Measurements from ENCODE around the gene PDCD11.
"Not testable (repeated sequence)": the region's sequence is repeated elsewhere in the genome, so short reads cannot be mapped to it uniquely, and the experiment has no call there.

PDCD11 gene, protein sequence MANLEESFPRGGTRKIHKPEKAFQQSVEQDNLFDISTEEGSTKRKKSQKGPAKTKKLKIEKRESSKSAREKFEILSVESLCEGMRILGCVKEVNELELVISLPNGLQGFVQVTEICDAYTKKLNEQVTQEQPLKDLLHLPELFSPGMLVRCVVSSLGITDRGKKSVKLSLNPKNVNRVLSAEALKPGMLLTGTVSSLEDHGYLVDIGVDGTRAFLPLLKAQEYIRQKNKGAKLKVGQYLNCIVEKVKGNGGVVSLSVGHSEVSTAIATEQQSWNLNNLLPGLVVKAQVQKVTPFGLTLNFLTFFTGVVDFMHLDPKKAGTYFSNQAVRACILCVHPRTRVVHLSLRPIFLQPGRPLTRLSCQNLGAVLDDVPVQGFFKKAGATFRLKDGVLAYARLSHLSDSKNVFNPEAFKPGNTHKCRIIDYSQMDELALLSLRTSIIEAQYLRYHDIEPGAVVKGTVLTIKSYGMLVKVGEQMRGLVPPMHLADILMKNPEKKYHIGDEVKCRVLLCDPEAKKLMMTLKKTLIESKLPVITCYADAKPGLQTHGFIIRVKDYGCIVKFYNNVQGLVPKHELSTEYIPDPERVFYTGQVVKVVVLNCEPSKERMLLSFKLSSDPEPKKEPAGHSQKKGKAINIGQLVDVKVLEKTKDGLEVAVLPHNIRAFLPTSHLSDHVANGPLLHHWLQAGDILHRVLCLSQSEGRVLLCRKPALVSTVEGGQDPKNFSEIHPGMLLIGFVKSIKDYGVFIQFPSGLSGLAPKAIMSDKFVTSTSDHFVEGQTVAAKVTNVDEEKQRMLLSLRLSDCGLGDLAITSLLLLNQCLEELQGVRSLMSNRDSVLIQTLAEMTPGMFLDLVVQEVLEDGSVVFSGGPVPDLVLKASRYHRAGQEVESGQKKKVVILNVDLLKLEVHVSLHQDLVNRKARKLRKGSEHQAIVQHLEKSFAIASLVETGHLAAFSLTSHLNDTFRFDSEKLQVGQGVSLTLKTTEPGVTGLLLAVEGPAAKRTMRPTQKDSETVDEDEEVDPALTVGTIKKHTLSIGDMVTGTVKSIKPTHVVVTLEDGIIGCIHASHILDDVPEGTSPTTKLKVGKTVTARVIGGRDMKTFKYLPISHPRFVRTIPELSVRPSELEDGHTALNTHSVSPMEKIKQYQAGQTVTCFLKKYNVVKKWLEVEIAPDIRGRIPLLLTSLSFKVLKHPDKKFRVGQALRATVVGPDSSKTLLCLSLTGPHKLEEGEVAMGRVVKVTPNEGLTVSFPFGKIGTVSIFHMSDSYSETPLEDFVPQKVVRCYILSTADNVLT (N-terminal part only)

DNA sequence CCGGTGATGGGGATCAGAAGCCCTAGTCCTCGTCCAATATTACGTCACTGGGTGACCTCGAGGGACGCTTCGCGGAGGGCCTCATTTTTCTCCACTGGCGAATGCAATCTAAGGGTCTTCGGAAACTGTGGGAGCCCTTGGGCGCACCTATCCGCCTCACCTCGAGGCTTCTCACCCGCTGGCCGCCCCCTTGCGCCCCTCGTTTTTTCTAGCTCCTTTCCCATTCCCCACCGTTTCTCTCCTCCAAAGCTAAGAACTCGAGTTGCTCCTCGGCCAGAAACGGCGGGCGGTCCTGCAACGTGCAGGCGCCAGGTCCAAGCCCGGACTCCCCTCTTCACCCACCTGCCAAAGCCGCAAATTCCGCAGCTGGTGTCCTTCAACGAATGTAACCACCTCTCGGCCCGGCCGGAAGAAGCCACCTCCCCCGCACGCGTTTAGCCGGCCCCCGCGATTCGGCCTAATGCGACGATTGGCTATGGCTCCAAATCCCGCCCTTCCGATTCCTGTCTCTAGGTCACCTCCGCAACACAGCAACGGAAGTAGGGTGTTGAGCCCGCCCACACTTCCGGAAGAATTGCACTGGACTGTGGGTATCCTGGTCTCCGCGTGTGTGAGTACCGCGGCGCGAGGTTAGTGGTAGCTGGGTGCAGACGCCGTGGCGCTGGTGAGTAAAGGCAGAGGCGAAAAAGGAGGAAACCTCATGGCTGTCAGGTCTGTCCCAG, at the start of gene PDCD11, which contains the start of gene ATP5MK:
TSS of gene PDCD11 (plus strand) at position 560 of the 722 bp plus-strand sequence. CDS start 1,801 bp downstream, outside the sequence.
TSS of gene ATP5MK (minus strand) at position 409 of the 722 bp plus-strand sequence. CDS start 4,018 bp downstream, outside the sequence.
- peak; percentile 99 for DNase-seq

- DNase-seq: no peak
Observed at GRCh38 chr10:103350175-103350516, 46.3 kb upstream of the PDCD11 start.

DNA sequence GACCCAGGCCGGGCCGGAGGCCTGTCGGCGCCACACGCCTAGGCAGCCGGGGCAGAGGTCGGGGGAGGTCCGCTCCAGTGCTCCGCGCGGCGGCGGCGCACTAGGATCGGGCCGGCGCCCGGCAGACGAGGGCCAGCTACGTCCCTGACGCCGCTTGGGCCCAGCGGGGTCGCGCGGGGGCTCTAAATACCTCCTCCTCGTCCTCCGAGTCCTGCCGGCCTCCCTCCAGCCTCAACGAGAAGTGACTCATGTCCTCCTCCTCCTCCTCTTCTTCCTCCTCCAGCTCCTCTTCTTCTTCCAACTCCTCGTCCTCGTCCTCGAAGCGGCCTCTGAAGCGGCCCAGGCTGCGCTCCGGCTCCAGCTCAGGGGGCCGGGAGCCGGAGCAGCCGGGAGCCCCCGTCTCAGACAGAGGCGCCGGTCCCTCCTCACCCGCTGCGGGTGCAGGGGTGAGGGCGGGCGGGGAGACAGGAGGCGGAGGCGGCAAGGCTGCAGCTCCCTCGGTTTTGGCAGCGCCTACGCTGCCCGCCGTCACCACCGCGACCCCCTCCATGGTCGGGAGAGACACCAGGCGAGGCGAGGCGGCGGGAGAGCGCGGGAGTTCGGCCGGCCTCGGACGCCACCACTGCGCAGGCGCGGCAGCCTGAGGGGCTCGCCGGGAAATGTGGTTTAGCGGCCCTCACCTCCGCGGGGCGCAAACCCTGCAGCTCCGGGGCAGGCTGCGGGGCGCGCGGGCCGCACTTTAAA, 45.7 kb upstream of the PDCD11 start, which contains the start of gene PCGF6:
TSS of gene PCGF6 (minus strand) at position 624 of the 744 bp plus-strand sequence. CDS start at position 550, 74 bp downstream.
- DNase-seq: peak; percentile 85

- DNase-seq: no peak
Observed at GRCh38 chr10:103353281-103353680, 43.1 kb upstream of the PDCD11 start.

GRCh38 chr10:103354567-103354966, 41.9 kb upstream of the PDCD11 start:
- DNase-seq: not testable (repeated sequence)

- DNase-seq: no peak
Observed at GRCh38 chr10:103355906-103356599, 40.4 kb upstream of the PDCD11 start.

DNA sequence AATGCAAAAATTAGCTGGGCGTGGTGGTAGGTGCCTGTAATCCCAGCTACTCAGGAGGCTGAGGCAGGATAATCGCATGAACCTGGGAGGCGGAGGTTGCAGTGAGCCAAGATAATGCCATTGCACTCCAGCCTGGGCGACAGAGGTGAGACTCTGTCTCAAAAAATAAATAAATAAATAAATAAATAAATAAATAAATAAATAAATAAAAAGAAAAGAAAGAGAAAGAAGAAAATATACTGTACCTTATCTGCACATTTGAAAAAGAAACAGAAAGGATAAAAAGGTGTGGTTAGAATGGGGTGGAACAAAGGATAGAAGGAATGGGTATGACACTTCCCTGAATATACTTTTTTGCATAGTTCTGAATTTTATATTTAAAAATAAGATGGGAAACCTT, 36.9 kb upstream of the PDCD11 start:
- DNase-seq: not testable (repeated sequence)

GRCh38 chr10:103360791-103361190, 35.6 kb upstream of the PDCD11 start:
- peak; percentile 6 for DNase-seq

- peak; percentile 7 for DNase-seq
Observed at GRCh38 chr10:103367379-103367781, 29.0 kb upstream of the PDCD11 start.

- DNase-seq: peak; percentile 96
Observed at GRCh38 chr10:103367782-103368518, 28.5 kb upstream of the PDCD11 start, which contains the start of gene TAF5. TSS of gene TAF5 (plus strand) at chr10:103367976. CDS start at chr10:103367990, 14 bp downstream.

- no peak for DNase-seq
Observed at GRCh38 chr10:103373544-103373943, 22.9 kb upstream of the PDCD11 start.

DNA sequence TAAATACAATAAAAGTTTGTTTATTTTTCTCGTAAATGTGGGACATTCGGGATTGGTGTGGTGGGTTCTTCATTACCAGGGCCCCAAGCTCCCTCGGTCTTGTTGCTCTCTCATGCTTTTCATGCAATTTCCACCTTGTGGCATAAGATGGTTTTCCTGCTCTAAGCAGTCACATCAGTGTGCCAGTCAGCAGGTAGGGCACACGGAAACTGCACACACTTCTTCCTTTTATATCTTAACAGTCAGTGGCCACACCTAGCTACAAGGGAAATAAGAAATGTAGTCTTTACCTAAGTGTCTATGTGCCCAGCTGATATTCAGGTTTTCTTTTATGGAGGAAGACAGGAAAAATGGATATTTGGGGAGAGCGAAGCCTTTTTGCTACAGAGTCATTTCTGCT, 22.2 kb upstream of the PDCD11 start:
- DNase-seq: no peak

- DNase-seq: no peak
Observed at GRCh38 chr10:103382769-103383168, 13.7 kb upstream of the PDCD11 start.

- DNase-seq: no peak
Observed at GRCh38 chr10:103394180-103394579, 2.2 kb upstream of the PDCD11 start.

- no peak for DNase-seq
Observed at GRCh38 chr10:103395754-103396066, 716 bp upstream of the PDCD11 start.

DNA sequence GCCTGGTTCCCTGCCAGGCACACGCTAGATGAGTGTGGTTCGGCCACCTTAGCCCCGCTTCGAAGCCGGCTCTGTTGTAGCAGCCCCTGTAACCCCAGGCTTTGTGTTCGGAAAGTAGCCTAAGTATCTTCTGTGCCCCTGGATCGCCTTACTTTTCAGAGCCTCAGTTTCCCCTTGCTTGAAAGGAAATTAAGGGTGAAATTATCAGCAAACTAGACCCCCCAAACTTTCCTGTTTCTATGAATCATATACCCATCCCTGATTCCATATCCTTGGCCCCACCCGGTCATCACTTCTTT, 312 bp downstream of the PDCD11 start:
- no peak for DNase-seq

DNA sequence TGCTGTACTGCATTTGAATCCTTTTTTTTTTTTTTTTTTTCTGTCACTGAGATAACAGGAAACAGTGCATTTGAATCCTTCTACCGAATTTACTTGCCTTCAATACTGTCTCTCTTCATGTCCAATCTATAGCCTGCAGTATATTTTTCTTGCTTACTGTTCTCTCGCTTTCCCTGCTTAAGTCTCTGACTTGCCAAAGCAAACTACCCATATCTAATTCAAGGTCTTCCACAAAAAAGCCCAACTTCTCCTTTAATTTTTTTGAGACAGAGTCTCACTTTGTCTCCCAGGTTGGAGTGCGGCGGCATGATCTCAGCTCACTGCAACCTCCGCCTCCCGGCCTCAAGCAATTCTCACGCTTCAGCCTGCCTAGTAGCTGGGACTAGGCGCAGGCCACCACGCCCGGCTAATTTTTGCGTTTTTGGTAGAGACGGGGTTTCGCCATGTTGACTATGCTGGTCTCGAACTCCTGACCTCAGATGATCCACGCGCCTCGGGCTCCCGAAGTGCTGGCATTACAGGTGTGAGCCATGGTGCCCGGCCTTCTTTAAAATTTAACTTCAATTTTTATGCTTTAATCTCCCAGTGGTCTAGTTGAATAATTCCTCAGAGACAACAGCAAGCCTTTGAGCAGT, 882 bp downstream of the PDCD11 start:
- no peak for DNase-seq

DNA sequence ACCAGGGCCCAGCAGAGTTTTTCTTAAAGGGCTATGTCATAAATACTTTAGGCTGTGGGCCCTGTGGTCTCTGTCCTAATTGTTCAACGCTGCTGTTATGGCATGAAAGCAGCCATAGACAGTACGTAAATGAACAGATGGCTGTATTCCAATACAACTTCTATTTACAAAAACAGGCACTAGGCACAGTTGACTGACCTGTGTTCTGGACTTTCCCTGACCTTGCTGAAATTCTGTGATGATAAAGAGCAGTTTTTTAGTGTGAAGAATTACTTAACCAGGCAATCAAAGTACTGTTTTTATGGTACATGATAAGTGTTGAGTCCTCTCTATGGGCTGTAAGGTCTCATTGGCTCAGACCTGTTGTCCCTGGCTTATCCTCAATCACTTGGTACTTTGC, 17.1 kb downstream of the PDCD11 start:
- DNase-seq: no peak

GRCh38 chr10:103415581-103415980, 19.2 kb downstream of the PDCD11 start:
- no peak for DNase-seq

Data from suppressor macrophage treated with lipopolysaccharide for 4 hours (primary cell).